ENCODE measurements around the gene SHCBP1. TPM values are rescaled to one million over a fixed set of nuclear protein-coding genes. Genes with fewer than 3 reads are reported as not detected.

The SHCBP1 gene
- total RNA-seq, 1 donor from 2014 or later, result 5.4 TPM

GRCh38 chr16:46621934-46622676 is 926 bp upstream of the SHCBP1 start:
- Mint-ChIP-seq H3K4me1 (ENCODE audit: unreplicated experiment) (peaks cover 19% of the 10 kb centered on the region), H3K4me3 (ENCODE audit: unreplicated experiment) (peak overlapping the region; percentile 92), H3K36me3 (ENCODE audit: low read depth, unreplicated experiment) (no peaks in the 10 kb centered on the region), H3K27me3 (ENCODE audit: unreplicated experiment) (peaks cover 4% of the 10 kb centered on the region), H3K9me3 (ENCODE audit: unreplicated experiment) (no peaks in the 10 kb centered on the region), H3K27ac (ENCODE audit: unreplicated experiment) (peak overlapping the region; percentile 76)
- TF ChIP-seq CTCF (IDR thresholded peaks at IDR 0.05; ENCODE audit: unreplicated experiment), result no peak
- DNase-seq (ENCODE audit: low spot score), result no peak

GRCh38 chr16:46620266-46621005 is 743 bp downstream of the SHCBP1 start:
- peaks cover 7% of the 10 kb centered on the region for H3K36me3 Mint-ChIP-seq (ENCODE audit: low read depth, unreplicated experiment)
- H3K9me3 Mint-ChIP-seq (ENCODE audit: unreplicated experiment), result no peaks in the 10 kb centered on the region
- H3K4me3 Mint-ChIP-seq (ENCODE audit: unreplicated experiment), result peak overlapping the region; percentile 94
- DNase-seq (ENCODE audit: low spot score), result no peak
- H3K27ac Mint-ChIP-seq (ENCODE audit: unreplicated experiment), result no peak overlapping the region
- H3K4me1 Mint-ChIP-seq (ENCODE audit: unreplicated experiment), result peaks cover 24% of the 10 kb centered on the region
- H3K27me3 Mint-ChIP-seq (ENCODE audit: unreplicated experiment), result peaks cover 6% of the 10 kb centered on the region
- TF ChIP-seq CTCF (IDR thresholded peaks at IDR 0.05; ENCODE audit: unreplicated experiment), result no peak

GRCh38 chr16:46618516-46618915 is 2.7 kb downstream of the SHCBP1 start:
- Mint-ChIP-seq H3K4me3 (ENCODE audit: unreplicated experiment) (no peak overlapping the region), H3K27me3 (ENCODE audit: unreplicated experiment) (peaks cover 6% of the 10 kb centered on the region), H3K27ac (ENCODE audit: unreplicated experiment) (no peak overlapping the region), H3K36me3 (ENCODE audit: low read depth, unreplicated experiment) (peaks cover 7% of the 10 kb centered on the region), H3K9me3 (ENCODE audit: unreplicated experiment) (no peaks in the 10 kb centered on the region), H3K4me1 (ENCODE audit: unreplicated experiment) (peaks cover 24% of the 10 kb centered on the region)
- no peak for DNase-seq (ENCODE audit: low spot score)
- TF ChIP-seq CTCF (IDR thresholded peaks at IDR 0.05; ENCODE audit: unreplicated experiment), result no peak

- Mint-ChIP-seq H3K4me3 (ENCODE audit: unreplicated experiment) (no peak overlapping the region), H3K27ac (ENCODE audit: unreplicated experiment) (no peak overlapping the region), H3K9me3 (ENCODE audit: unreplicated experiment) (no peaks in the 10 kb centered on the region), H3K36me3 (ENCODE audit: low read depth, unreplicated experiment) (peaks cover 7% of the 10 kb centered on the region), H3K27me3 (ENCODE audit: unreplicated experiment) (peaks cover 4% of the 10 kb centered on the region), H3K4me1 (ENCODE audit: unreplicated experiment) (peaks cover 5% of the 10 kb centered on the region)
- TF ChIP-seq CTCF (IDR thresholded peaks at IDR 0.05; ENCODE audit: unreplicated experiment), result no peak
- DNase-seq (ENCODE audit: low spot score), result no peak
These were observed 7.2 kb downstream of the SHCBP1 start for GRCh38 chr16:46614006-46614405.

- Mint-ChIP-seq H3K27ac (ENCODE audit: unreplicated experiment) (no peak overlapping the region), H3K27me3 (ENCODE audit: unreplicated experiment) (peaks cover 2% of the 10 kb centered on the region), H3K9me3 (ENCODE audit: unreplicated experiment) (no peaks in the 10 kb centered on the region), H3K4me1 (ENCODE audit: unreplicated experiment) (peaks cover 5% of the 10 kb centered on the region), H3K4me3 (ENCODE audit: unreplicated experiment) (no peak overlapping the region), H3K36me3 (ENCODE audit: low read depth, unreplicated experiment) (peaks cover 7% of the 10 kb centered on the region)
- DNase-seq (ENCODE audit: low spot score), result no peak
- no peak for TF ChIP-seq CTCF (IDR thresholded peaks at IDR 0.05; ENCODE audit: unreplicated experiment)
These were observed 7.8 kb downstream of the SHCBP1 start for GRCh38 chr16:46613352-46613751.

All from endothelial cell (in vitro differentiated cells).